ENCODE results near the gene TRAF2. TPM values are rescaled to one million over a fixed set of nuclear protein-coding genes. Genes with fewer than 3 reads are reported as not detected.

TRAF2 gene
- total and polyA plus RNA-seq, 2 of the 4 experiments (the other 2 are of a cell fraction): 6.6 to 12.0 TPM

DNA sequence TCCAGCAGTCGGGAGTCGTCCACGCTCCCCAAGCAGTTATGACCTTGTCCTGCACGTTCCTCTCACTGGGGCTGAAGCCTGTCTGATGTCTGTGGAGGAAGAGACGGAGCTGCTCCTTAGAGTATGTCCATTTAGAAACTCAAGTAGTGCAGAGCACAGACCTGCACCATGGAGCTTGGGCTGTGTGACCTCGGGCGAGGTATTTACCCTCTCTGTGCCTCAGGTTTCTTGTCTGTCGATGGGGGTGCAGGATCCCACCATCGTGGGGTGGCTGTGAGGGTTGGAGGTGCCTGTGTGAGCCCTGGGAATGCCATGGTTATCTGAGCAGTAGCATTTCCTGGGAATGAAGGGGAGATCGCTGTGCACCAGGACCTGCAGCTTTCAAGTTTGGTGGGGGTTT lies 14.2 kb downstream of the TRAF2 start:
- H3K9ac ChIP-seq (ENCODE audit: low read depth, low read length): no peak overlapping the region
- H3K4ac ChIP-seq (ENCODE audit: low read depth, low read length): no peak overlapping the region
- no peak overlapping the region for H2BK120ac ChIP-seq (ENCODE audit: low read depth, low read length)
- H2AK9ac ChIP-seq (replicated peaks; ENCODE audit: low read depth, low read length, poor library complexity): no peak overlapping the region
- H3K79me1 ChIP-seq (ENCODE audit: low read depth in 1 of 2, low read length in 2 of 2): peaks cover 12 to 62% of the 10 kb centered on the region in 2 experiments
- no peaks in the 10 kb centered on the region for H3K27me3 ChIP-seq (ENCODE audit: control insufficient read depth, insufficient read depth, low read length)
- H2AK5ac ChIP-seq (ENCODE audit: low read depth, low read length): no peak overlapping the region
- H3K4me3 ChIP-seq (ENCODE audit: insufficient read depth, low read depth, low read length): no peak overlapping the region
- H3K9me3 ChIP-seq (ENCODE audit: control insufficient read depth, insufficient read depth, low read length): no peaks in the 10 kb centered on the region
- H4K5ac ChIP-seq (ENCODE audit: low read depth, low read length): no peak overlapping the region
- H3K56ac ChIP-seq (ENCODE audit: extremely low read depth, insufficient read depth, low read length): no peak overlapping the region
- no peak overlapping the region for H2AFZ ChIP-seq (replicated peaks; ENCODE audit: low read length, poor library complexity)
- peaks cover 15% of the 10 kb centered on the region for H3K4me1 ChIP-seq (ENCODE audit: control insufficient read depth, insufficient read depth, low read length)
- H3K18ac ChIP-seq (ENCODE audit: low read depth, low read length): no peak overlapping the region
- H3K14ac ChIP-seq (replicated peaks; ENCODE audit: low read depth, low read length): no peak overlapping the region
- H4K91ac ChIP-seq (ENCODE audit: insufficient read depth, low read depth, low read length): no peak overlapping the region
- in situ Hi-C loops (cut with MboI; ENCODE audit: low sequenced_read_pairs) (no loop called here), dilution Hi-C loops (cut with HindIII; ENCODE audit: low sequenced_read_pairs, unreplicated experiment) (no loop called here), intact Hi-C loops (cut with micrococcal nuclease) (no loop called here)
- H4K20me1 ChIP-seq (ENCODE audit: insufficient read depth, low read length): no peaks in the 10 kb centered on the region; the same call in none of the 2 replicates
- ChIA-PET POLR2A (ENCODE audit: unreplicated experiment) (no interaction called here), CTCF (no interaction called here)
- peaks cover 16% of the 10 kb centered on the region for H3K36me3 ChIP-seq (ENCODE audit: control insufficient read depth, insufficient read depth, low read length)
- H2BK5ac ChIP-seq (ENCODE audit: low read depth, low read length, poor library complexity, severe bottlenecking): peak overlapping the region; percentile 76
- no peak overlapping the region for H4K8ac ChIP-seq (ENCODE audit: low read depth in 2 of 2, low read length in 2 of 2)
- no peak overlapping the region for H3K4me2 ChIP-seq (ENCODE audit: low read depth, low read length)
- no peak for DNase-seq
- ATAC-seq (ENCODE audit: low read depth): no peak
- 100% methylated on average over 7 of the region's 10 CpGs; no CpG with 5 or more reads in 1 of the 2 experiments for WGBS, 2 experiments (ENCODE audit: extremely low coverage in 2 of 2, insufficient read length in 1 of 2)
- no peak overlapping the region for H3K27ac ChIP-seq (ENCODE audit: insufficient read depth, low read length)
- no peak overlapping the region for H2BK20ac ChIP-seq (ENCODE audit: low read depth, low read length)
- H2BK15ac ChIP-seq (ENCODE audit: low read depth, low read length): no peak overlapping the region
- no TSS peak for BruUV-seq (replicated peaks)
- TF ChIP-seq RCOR1 (IDR thresholded peaks at IDR 0.05; ENCODE audit: insufficient replicate concordance, low read length) (no peak), RFX5 (IDR thresholded peaks at IDR 0.05; ENCODE audit: low read depth, low read length) (no peak), CEBPB (IDR thresholded peaks at IDR 0.05; ENCODE audit: low read depth, low read length) (no peak), POLR2A (IDR thresholded peaks at IDR 0.05; ENCODE audit: low read depth, low read length) (no peak), MAFK (IDR thresholded peaks at IDR 0.05; ENCODE audit: low read depth, low read length) (no peak), MAZ (IDR thresholded peaks at IDR 0.05; ENCODE audit: borderline replicate concordance, low read depth, low read length) (no peak)
- TF ChIP-seq, protein P1, sequence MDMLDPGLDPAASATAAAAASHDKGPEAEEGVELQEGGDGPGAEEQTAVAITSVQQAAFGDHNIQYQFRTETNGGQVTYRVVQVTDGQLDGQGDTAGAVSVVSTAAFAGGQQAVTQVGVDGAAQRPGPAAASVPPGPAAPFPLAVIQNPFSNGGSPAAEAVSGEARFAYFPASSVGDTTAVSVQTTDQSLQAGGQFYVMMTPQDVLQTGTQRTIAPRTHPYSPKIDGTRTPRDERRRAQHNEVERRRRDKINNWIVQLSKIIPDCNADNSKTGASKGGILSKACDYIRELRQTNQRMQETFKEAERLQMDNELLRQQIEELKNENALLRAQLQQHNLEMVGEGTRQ (IDR thresholded peaks at IDR 0.05; ENCODE audit: low read depth, low read length): no peak
- 0 out of 2 replicates have a peak, but pooled peaks cover 10% of the 10 kb centered on the region for H3K9me1 ChIP-seq (ENCODE audit: insufficient read depth, low read length)
- H3K23ac ChIP-seq (ENCODE audit: low read depth, low read length): no peak overlapping the region
